ENCODE results near the gene TAF13. TPM values are rescaled to one million over a fixed set of nuclear protein-coding genes. Genes with fewer than 3 reads are reported as not detected.
"Not testable (repeated sequence)": the region's sequence is repeated elsewhere in the genome, so short reads cannot be mapped to it uniquely, and the experiment has no call there.

Gene TAF13
- total RNA-seq, 1 experiment from 2014 or later = 27.3 TPM

- ATAC-seq; intact Hi-C loops (cut with micrococcal nuclease); H3K4me2 ChIP-seq (ENCODE audit: low read length); H3K36me3 ChIP-seq (ENCODE audit: control insufficient read depth in 1 of 2, insufficient read depth in 2 of 2, low read length in 2 of 2); H3K9me3 ChIP-seq (ENCODE audit: control insufficient read depth in 1 of 2, insufficient read depth in 1 of 2, low read depth in 1 of 2, low read length in 2 of 2); H3K27ac ChIP-seq (ENCODE audit: low read depth, low read length); H4K20me1 ChIP-seq (ENCODE audit: insufficient read depth); H3K79me2 ChIP-seq (ENCODE audit: insufficient read depth, low read length); H2AFZ ChIP-seq (ENCODE audit: low read depth, low read length, poor library complexity, severe bottlenecking); H3K9me2 ChIP-seq (ENCODE audit: insufficient read depth); H3K27me3 ChIP-seq (ENCODE audit: insufficient read depth, low read length); H3K4me1 ChIP-seq (ENCODE audit: control insufficient read depth in 1 of 2, insufficient read depth in 2 of 2, low read length in 2 of 2); H3K9ac ChIP-seq (ENCODE audit: low read length); RAD21 ChIA-PET (ENCODE audit: low non-redundant PET in 1 of 2, low total read pairs in 2 of 2, uncharacterized antibody in 2 of 2, unreplicated experiment in 2 of 2); POLR2A ChIA-PET; H3K4me3 ChIP-seq (replicated peaks in 1 of 2; ENCODE audit: low read depth in 1 of 2, low read length in 2 of 2); BruUV-seq (replicated peaks); DNase-seq (ENCODE audit: low read depth, low spot score): not testable (repeated sequence)
- CTCF ChIA-PET = interaction anchor here (3.4 kb wide), 1 partner anchor 10 kb away, joined by 15 read pairs; no protein-coding TSS in a partner anchor
Measured at GRCh38 chr1:109017719-109018118, 58.1 kb downstream of the TAF13 start.

- H3K27me3 ChIP-seq (ENCODE audit: insufficient read depth, low read length) = no peaks in the 10 kb centered on the region
- TF ChIP-seq CTCF (IDR thresholded peaks at IDR 0.05 in 2 of 3, conservative IDR thresholded peaks at IDR 0.05 in 1 of 3; ENCODE audit: borderline replicate concordance in 1 of 3, insufficient read depth in 1 of 3, low read depth in 2 of 3, low read length in 2 of 3) (no peak), ATF3 (IDR thresholded peaks at IDR 0.05) (no peak), JUND (IDR thresholded peaks at IDR 0.05) (no peak), MAX (IDR thresholded peaks at IDR 0.05) (no peak), SRF (IDR thresholded peaks at IDR 0.05; ENCODE audit: low read depth) (no peak), POLR2A (IDR thresholded peaks at IDR 0.05; ENCODE audit: borderline replicate concordance, extremely low read depth, insufficient read depth, insufficient read length) (no peak)
- RAD21 ChIA-PET (ENCODE audit: low non-redundant PET in 1 of 2, low total read pairs in 2 of 2, uncharacterized antibody in 2 of 2, unreplicated experiment in 2 of 2) = no interaction called here
- DNase-seq (ENCODE audit: low read depth, low spot score) (no peak), ATAC-seq (no peak)
- no peaks in the 10 kb centered on the region for H3K9me3 ChIP-seq (ENCODE audit: control insufficient read depth in 1 of 2, insufficient read depth in 1 of 2, low read depth in 1 of 2, low read length in 2 of 2)
- no peaks in the 10 kb centered on the region for H3K9me2 ChIP-seq (ENCODE audit: insufficient read depth)
- no peaks in the 10 kb centered on the region for H4K20me1 ChIP-seq (ENCODE audit: insufficient read depth)
- CTCF ChIA-PET = interaction anchor here (3.4 kb wide), 1 partner anchor 11 kb away, joined by 15 read pairs; no protein-coding TSS in a partner anchor
- POLR2A ChIA-PET = no interaction called here
- H3K9ac ChIP-seq (ENCODE audit: low read length) = no peak overlapping the region
- 0 out of 4 replicates have a peak, but pooled peaks cover 0 to 4% of the 10 kb centered on the region in 2 experiments for H3K36me3 ChIP-seq (ENCODE audit: control insufficient read depth in 1 of 2, insufficient read depth in 2 of 2, low read length in 2 of 2)
- no TSS peak for BruUV-seq (replicated peaks)
- H3K27ac ChIP-seq (ENCODE audit: low read depth, low read length) = no peak overlapping the region
- no peaks in the 10 kb centered on the region for H3K79me2 ChIP-seq (ENCODE audit: insufficient read depth, low read length)
- H3K4me1 ChIP-seq (ENCODE audit: control insufficient read depth in 1 of 2, insufficient read depth in 2 of 2, low read length in 2 of 2) = no peaks in the 10 kb centered on the region
- no peak overlapping the region for H3K4me2 ChIP-seq (ENCODE audit: low read length)
- intact Hi-C loops (cut with micrococcal nuclease) = no loop called here
- H3K4me3 ChIP-seq (replicated peaks in 1 of 2; ENCODE audit: low read depth in 1 of 2, low read length in 2 of 2) = no peak overlapping the region
- H2AFZ ChIP-seq (ENCODE audit: low read depth, low read length, poor library complexity, severe bottlenecking) = no peak overlapping the region
Measured at GRCh38 chr1:109017134-109017533, 58.7 kb downstream of the TAF13 start.

Other genes with a start within 250 kb of the TAF13 start
- gene AKNAD1, start 218.9 kb downstream of the TAF13 start, total RNA-seq (2021; ENCODE audit: unreplicated experiment) = 0.15 TPM
- gene GPSM2, start 199.0 kb downstream of the TAF13 start, total RNA-seq (2021; ENCODE audit: unreplicated experiment) = 58.1 TPM
- gene CLCC1, start 112.5 kb downstream of the TAF13 start, total RNA-seq (2021; ENCODE audit: unreplicated experiment) = 14.3 TPM
- gene WDR47, start 33.9 kb downstream of the TAF13 start, total RNA-seq (2021; ENCODE audit: unreplicated experiment) = 9.3 TPM
- 21.4 TPM for gene TMEM167B, start 14.8 kb upstream of the TAF13 start, total RNA-seq (2021; ENCODE audit: unreplicated experiment)
- 0.57 TPM for gene ELAPOR1, start 38.1 kb upstream of the TAF13 start, total RNA-seq (2021; ENCODE audit: unreplicated experiment)
- gene SARS1, start 137.9 kb upstream of the TAF13 start, total RNA-seq (2021; ENCODE audit: unreplicated experiment) = 206 TPM
- gene CELSR2, start 173.5 kb upstream of the TAF13 start, total RNA-seq (2021; ENCODE audit: unreplicated experiment) = 17.1 TPM
- 44.8 TPM for gene PSRC1, start 207.1 kb upstream of the TAF13 start, total RNA-seq (2021; ENCODE audit: unreplicated experiment)
- gene MYBPHL, start 231.0 kb upstream of the TAF13 start, total RNA-seq (2021; ENCODE audit: unreplicated experiment) = 1.0 TPM